OCI-LY7 (cell line): Measurements from ENCODE around the gene BUD23.

Source experiments
- CTCF ChIP-seq: fragments of 200-600 bp; sonication (generic); conservative IDR thresholded peaks from 2 replicates; pipeline ENCODE4 v1.5.1; 2014; ENCODE audit warnings: mild to moderate bottlenecking, antibody characterized with exemption, low read length, moderate library complexity, mixed read lengths
- EZH2phosphoT487 ChIP-seq: fragments of 200-600 bp; sonication (generic); IDR thresholded peaks from 2 replicates; pipeline ENCODE4 v1.6.1; 2018; ENCODE audit warnings: low read depth, borderline replicate concordance, mild to moderate bottlenecking, mixed run types, antibody characterized with exemption, low read length, moderate library complexity, mixed read lengths

DNA sequence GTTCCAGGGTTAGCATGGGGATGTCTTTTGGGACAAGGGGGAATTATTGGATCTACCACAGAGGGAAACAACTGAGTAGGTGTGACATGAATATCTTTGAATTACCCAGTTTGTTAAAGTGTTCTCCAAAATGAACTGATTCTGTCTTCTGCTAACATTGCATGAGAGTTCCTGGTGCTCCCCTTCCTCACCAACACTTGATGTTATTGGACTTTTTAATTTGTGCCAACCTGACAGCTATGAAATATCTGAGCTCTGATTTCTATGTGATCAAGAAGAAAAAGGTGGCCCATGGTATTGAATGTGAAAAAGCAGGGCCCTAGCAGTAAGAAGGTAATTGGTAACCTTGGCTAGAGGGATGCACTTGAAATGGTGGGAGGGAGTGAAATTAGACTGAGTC lies 20.4 kb upstream of the BUD23 start:
- TF ChIP-seq CTCF (no peak), EZH2phosphoT487 (no peak)
